ENCODE results near the gene PSMD5. TPM values are rescaled to one million over a fixed set of nuclear protein-coding genes. Genes with fewer than 3 reads are reported as not detected.

The PSMD5 gene
- total and polyA plus RNA-seq, 9 of the 15 experiments (the other 6 are each of a cell fraction or from before 2014, with no cell fraction given) = 46.4 to 148 (median 76.3) TPM

DNA sequence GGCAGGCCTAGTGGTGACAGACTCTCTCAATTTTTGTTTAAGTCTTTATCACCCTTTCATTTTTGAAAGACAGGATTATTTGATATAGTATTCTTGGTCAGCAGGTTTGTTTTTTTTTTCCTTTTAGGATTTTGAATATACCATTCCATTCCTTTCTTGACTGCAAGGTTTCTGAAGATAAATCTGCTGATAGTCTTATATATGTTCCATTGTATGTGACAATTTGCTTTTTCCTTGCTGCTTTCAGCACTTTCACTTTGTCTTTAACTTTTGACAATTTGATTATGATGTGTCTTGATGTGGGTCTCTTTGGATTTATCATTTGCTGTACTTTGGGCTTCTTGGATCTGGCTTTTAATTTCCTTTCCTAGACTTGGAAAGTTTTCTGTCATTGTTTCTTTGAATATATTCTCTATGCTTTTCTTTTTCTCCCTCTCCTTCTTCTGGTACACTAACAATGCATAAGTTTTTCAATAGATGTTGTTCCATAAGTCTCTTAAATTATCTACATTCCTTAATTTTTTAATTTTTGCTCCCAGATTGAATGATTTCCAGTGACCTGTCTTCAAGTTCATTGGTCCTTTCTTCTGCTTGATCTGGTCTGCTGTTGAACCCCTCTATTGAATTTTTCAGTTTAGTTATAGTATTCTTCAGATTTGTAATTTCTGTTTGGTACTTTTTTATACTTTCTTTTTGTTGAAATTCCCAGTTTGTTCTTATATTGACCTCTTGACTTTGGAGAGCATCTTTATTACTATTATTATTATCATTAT lies 34.9 kb downstream of the PSMD5 start (continued):
- TF ChIP-seq FUS (optimal IDR thresholded peaks at IDR 0.05; ENCODE audit: low read depth, low read length) (no peak), PHF20 (IDR thresholded peaks at IDR 0.05; ENCODE audit: partially characterized antibody) (no peak), KAT2B (IDR thresholded peaks at IDR 0.05; ENCODE audit: low read depth, low read length) (no peak), ELF4 (CRISPR knock-in tag; IDR thresholded peaks at IDR 0.05) (no peak), GTF3C2 (IDR thresholded peaks at IDR 0.05; ENCODE audit: borderline replicate concordance, extremely low read depth, insufficient read length) (no peak), RBM39 (optimal IDR thresholded peaks at IDR 0.05; ENCODE audit: low read depth, low read length) (no peak), ZNF561 (CRISPR knock-in tag; conservative IDR thresholded peaks at IDR 0.05) (no peak), LEF1 (IDR thresholded peaks at IDR 0.05) (no peak), ZBTB43 (CRISPR knock-in tag; IDR thresholded peaks at IDR 0.05) (no peak), ZNF133 (CRISPR knock-in tag; IDR thresholded peaks at IDR 0.05) (no peak), POLR2B (IDR thresholded peaks at IDR 0.05; ENCODE audit: low read depth, partially characterized antibody) (no peak), COPS2 (conservative IDR thresholded peaks at IDR 0.05) (no peak), RFX1 (IDR thresholded peaks at IDR 0.05) (no peak), ZNF696 (CRISPR knock-in tag; conservative IDR thresholded peaks at IDR 0.05) (no peak)
- TF ChIP-seq, protein P1, sequence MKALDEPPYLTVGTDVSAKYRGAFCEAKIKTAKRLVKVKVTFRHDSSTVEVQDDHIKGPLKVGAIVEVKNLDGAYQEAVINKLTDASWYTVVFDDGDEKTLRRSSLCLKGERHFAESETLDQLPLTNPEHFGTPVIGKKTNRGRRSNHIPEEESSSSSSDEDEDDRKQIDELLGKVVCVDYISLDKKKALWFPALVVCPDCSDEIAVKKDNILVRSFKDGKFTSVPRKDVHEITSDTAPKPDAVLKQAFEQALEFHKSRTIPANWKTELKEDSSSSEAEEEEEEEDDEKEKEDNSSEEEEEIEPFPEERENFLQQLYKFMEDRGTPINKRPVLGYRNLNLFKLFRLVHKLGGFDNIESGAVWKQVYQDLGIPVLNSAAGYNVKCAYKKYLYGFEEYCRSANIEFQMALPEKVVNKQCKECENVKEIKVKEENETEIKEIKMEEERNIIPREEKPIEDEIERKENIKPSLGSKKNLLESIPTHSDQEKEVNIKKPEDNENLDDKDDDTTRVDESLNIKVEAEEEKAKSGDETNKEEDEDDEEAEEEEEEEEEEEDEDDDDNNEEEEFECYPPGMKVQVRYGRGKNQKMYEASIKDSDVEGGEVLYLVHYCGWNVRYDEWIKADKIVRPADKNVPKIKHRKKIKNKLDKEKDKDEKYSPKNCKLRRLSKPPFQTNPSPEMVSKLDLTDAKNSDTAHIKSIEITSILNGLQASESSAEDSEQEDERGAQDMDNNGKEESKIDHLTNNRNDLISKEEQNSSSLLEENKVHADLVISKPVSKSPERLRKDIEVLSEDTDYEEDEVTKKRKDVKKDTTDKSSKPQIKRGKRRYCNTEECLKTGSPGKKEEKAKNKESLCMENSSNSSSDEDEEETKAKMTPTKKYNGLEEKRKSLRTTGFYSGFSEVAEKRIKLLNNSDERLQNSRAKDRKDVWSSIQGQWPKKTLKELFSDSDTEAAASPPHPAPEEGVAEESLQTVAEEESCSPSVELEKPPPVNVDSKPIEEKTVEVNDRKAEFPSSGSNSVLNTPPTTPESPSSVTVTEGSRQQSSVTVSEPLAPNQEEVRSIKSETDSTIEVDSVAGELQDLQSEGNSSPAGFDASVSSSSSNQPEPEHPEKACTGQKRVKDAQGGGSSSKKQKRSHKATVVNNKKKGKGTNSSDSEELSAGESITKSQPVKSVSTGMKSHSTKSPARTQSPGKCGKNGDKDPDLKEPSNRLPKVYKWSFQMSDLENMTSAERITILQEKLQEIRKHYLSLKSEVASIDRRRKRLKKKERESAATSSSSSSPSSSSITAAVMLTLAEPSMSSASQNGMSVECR (CRISPR knock-in tag; IDR thresholded peaks at IDR 0.05) = no peak
- TF ChIP-seq, protein P2, sequence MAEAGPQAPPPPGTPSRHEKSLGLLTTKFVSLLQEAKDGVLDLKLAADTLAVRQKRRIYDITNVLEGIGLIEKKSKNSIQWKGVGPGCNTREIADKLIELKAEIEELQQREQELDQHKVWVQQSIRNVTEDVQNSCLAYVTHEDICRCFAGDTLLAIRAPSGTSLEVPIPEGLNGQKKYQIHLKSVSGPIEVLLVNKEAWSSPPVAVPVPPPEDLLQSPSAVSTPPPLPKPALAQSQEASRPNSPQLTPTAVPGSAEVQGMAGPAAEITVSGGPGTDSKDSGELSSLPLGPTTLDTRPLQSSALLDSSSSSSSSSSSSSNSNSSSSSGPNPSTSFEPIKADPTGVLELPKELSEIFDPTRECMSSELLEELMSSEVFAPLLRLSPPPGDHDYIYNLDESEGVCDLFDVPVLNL (CRISPR knock-in tag; IDR thresholded peaks at IDR 0.05; ENCODE audit: low read depth) = no peak
- TF ChIP-seq, protein P3, sequence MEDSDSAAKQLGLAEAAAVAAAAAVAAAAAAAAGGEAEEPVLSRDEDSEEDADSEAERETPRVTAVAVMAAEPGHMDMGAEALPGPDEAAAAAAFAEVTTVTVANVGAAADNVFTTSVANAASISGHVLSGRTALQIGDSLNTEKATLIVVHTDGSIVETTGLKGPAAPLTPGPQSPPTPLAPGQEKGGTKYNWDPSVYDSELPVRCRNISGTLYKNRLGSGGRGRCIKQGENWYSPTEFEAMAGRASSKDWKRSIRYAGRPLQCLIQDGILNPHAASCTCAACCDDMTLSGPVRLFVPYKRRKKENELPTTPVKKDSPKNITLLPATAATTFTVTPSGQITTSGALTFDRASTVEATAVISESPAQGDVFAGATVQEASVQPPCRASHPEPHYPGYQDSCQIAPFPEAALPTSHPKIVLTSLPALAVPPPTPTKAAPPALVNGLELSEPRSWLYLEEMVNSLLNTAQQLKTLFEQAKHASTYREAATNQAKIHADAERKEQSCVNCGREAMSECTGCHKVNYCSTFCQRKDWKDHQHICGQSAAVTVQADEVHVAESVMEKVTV (CRISPR knock-in tag; IDR thresholded peaks at IDR 0.05) = no peak
